HG03571 (cell line): Measurements from ENCODE around the gene TCP11L1.
"Not testable (repeated sequence)": the region's sequence is repeated elsewhere in the genome, so short reads cannot be mapped to it uniquely, and the experiment has no call there.

Experiments used
- ATAC-seq: cut with Tn5 transposase; IDR thresholded peaks from one replicate; pipeline ENCODE4 v1.9.1; 2021; ENCODE audit not compliant: unreplicated experiment

TCP11L1 gene

DNA sequence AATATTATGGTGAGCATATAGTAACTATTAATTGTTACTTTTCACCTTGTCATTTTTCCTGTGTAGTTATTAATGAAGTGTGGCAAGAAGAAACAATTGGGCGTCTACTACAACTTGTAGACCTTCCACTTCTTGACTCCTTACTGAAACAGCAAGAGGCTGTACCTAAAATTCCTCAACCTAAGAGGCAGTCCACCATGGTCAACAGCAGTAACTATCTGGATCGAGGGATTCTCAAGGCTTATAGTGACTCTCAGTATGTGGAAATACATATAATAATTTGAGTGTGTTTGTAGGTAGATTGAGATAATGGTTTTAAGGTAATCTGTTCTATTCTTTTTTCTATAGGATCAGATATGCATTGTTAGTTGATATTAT lies 10.8 kb upstream of the TCP11L1 start:
- ATAC-seq, result no peak

DNA sequence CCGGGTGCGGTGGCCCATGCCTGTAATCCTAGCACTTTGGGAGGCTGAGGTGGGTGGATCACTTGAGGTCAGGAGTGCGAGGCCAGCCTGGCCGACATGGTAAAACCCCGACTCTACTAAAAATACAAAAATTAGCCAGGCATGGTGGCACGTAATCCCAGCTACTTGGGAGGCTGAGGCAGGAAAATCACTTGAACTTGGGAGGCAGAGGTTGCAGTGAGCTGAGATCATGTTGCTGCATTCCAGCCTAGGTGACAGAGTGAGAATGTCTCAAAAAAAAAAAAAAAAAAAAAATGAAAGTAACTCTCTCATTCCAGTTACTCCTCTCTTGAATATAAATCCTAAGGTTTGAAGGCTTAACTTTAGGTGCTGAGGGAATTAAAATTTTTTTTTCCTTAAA lies 10.2 kb upstream of the TCP11L1 start:
- not testable (repeated sequence) for ATAC-seq

DNA sequence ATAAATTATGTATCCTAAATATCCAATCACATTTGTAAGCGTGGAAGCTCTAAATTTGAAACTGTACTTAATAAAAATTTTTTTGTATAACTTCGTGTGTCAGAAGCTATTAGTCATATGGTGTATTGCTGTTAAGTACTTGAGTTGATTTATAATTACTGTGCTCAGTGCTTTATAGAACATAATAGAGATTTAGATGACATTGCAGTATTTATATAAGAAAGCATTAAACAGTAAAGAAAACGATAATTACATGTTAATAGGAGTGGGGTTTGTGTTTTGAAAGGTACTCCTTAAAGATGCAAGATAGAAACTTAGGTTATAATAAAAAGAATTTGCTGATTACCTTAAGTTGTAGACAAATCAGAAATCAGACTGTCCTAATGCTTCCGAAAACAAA lies 5.9 kb upstream of the TCP11L1 start:
- no peak for ATAC-seq

DNA sequence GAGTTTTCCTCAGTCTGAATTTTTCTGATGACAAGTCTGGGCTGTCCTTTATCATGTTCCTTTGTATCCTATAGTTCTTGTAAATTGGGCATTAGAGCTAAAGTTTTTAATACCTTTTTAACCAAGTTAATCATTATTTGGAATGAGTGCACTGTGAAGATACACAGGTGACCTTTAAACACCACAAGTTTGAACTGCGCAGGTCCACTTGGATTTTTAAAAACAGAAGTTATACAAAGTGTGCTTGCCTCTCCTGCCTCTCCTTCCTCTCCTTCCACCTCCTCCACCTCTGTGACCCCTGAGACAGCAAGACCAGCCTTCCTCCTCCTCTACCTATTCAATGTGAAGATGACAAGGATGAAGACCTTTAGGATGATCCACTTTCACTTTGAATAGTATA lies 4.4 kb upstream of the TCP11L1 start:
- no peak for ATAC-seq

DNA sequence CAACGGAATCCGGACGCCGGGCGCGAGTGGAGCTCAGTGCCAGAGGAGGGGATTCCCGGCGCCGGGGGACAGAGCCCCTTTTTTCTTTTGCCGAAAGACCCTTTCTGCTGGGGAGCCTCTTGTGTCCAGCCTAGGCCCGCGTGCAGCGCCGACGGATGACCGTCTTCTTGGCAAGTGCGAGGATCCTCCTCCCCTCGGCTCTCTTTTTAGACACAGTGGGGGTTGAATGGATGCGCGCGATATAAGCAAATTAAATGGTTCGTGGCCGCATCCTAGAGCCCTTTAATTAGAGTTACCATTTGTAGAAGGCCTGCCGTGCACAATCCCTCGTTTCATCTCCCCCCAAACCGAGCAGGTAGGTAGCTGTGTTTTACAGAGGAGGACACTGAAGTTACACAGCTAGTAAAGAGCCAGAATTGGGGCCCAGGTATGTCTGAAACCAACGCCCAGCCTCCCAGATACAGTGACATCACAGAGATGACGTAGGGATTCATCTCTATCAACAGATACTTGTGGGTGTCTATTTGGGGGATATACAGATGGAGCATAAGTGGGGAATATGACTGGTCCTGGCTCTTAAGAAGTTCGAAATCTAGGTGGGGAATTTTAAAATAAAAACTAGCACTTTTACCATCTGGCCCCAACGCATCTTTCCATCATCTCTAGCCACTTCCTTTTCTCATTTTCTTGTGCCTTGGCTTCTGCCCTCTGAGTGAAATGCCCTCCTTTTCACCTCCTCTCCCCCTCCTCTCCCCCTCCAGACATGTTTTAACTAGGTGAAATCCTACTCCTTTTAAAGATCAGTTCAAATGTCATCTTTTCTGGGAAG lies 875 bp downstream of the TCP11L1 start:
- ATAC-seq, result peak; percentile 17

DNA sequence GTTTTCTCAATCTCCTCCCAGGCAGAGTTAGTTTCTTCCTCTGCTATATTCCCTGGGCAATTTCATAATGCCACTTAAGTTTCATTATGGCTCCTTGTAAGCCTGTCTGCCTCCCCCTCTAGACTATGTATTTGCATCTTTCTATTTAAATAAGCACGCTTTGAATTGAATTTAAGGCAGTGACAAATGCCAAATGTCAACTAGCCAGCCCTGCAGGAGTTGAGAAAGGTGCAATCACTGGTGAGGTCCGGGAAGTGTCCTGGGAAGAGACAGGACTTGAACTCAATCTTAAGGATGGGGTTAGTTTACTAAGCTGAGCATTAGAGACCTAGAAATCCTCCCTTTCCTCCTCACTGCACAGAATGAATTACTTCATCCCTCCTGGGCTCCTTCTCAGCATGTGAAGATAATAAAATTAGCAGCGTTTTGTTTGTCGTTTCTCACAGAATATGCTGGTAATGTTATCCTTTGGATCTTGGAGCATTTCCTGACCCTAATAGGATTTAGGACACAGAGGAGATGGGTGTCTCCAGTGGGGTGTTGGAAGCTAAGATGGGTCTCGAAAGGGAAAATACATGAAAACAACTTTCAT lies 1.6 kb downstream of the TCP11L1 start:
- no peak for ATAC-seq

DNA sequence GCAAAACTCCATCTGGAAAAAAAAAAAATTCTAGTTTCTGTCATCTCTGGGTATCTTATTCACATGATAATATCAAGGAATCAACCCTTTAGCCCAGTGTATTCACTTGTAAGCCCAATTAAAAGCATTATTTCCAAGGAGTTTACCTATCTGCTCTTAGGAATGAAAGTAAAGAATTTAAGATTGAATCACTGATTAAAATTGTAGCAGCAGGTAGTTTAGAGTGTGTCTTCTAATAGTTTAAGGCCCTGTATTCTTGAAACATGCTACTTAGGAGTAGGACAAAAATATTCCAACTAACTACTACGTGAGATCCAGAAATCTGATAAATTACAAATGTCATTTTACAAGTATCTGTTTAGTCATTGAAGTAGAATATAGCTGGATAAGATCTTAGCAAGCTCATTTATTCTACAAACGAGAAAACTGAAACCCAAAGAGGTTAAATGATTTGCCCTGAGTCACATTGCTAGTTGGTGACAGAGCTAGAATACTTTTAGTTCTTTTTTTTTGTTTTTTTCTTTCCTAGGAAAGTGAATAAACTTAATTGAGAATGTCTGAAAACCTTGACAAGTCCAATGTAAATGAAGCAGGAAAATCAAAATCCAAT lies 4.0 kb downstream of the TCP11L1 start:
- no peak for ATAC-seq

DNA sequence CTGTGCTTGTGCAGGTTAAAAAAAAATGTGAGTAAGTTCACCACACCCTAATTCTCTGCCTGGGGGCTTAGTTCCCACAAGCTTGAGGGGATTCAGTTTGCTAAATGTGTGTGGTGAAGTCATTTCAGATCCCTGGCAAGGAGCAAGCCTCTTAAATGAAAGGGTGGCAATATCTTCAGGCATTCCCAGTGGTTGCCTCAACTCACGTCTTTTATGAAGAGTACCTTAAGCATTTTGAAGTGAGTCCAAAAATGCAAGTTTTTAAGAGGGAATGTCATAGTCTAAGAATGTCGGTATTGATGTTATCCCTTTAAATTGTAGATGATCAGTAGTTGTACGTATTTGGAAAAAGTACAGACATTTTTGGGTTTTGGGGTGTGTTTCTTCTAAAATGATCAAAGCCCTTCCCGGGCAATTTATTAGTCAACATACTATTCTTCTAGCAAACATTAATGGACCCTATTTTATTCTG lies 4.9 kb downstream of the TCP11L1 start:
- ATAC-seq, result no peak

DNA sequence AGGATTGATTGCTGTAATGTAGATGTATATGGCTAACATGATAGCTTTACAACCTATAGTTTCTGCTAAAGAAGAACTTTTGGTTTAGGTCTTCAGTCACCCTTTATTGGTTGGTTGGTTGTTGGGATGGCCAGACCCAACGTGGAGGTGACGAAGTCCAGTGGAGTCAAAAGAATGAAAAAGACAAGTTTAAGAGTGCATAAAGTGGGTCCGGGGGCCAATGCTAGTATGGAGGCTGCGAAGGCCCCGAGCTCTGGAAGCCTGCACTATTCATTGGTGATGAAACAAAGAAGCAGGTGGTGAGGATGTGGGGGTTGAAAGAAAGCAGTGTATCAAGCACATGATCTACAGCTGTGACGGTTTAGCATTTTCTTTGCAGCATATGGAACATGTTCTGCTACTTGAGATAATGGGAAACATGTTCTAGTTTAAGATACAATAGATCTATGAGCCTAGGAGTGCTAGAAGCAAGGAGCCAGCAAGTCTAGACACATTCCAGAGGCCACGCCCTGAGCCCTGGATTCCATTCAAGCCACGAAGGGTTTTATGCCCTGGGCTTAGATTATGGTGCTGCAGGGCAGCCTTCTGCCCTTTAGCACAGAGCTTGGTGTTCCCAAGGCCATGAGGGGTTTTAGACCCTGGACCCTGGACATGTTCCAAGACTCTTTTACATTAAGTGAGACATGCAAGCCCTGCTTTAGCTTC lies 6.3 kb downstream of the TCP11L1 start:
- ATAC-seq, result no peak

DNA sequence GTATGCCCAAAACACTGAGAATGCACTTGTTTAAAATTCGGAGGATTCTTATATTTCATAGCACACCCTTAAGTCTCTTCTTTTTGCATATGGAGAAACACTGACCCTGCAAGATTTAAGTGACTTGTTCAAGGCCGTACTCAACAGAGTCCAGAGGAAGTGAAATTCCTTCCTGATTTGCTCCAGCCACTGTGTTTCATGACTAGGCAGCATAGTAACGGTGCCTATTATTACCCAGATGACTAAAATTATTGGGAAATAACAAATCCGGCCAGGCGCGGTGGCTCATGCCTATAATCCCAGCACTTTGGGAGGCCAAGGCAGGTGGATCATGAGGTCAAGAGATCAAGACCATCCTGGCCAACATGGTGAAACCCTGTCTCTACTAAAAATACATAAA lies 9.3 kb downstream of the TCP11L1 start:
- not testable (repeated sequence) for ATAC-seq

DNA sequence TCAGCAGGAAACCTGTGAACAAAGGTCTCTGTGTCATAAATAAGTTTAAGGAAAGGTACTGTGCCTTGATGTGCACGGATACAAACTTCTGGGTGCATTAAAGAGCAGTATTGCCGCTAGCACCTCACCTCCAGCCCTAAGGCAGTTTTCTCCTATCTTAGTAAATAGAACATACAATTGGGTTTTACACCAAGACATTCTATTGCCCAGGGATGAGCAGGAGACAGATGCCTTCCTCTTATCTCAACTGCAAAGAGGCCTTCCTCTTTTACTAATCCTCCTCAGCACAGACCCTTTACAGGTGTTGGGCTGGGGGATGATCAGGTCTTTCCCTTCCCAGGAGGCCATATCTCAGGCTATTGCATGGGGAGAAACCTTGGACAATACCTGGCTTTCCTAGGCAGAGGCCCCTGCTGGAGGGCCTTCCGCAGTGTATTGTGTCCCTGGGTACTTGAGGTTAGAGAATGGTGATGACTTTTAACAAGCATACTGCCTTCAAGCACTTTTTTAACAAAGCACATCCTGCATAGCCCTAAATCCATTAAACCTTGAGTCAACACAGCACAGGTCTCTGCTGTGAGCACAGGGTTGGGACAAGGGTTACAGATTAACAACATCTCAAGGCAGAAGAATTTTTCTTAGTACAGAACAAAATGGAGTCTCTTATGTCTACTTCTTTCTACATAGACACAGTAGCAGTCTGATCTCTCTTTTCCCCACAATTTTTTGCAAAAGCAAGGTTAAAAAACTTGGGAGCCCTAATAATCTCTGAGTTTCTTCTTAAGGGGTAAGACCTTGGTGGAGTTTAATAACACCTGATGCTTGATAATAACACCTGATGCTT lies 10.4 kb downstream of the TCP11L1 start:
- ATAC-seq, result not testable (repeated sequence)

DNA sequence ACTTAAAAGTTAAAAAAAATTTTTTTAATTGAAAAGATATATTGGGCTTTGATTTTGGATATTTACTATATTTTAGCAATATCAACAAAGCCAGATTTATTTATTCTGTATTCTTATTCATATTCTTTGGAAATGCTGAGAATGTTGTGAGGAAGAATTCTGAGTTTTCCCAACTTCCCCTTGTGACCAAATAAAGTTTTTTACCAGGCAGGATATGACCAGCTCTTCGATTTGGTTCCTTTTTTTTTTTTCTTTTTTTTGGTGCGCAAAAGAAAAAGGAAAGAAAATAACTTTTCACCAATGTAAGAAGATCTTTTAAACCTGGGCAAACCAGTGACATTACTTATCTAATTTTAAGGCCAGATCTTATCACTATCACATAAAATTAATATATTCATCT lies 12.9 kb downstream of the TCP11L1 start:
- ATAC-seq, result no peak

DNA sequence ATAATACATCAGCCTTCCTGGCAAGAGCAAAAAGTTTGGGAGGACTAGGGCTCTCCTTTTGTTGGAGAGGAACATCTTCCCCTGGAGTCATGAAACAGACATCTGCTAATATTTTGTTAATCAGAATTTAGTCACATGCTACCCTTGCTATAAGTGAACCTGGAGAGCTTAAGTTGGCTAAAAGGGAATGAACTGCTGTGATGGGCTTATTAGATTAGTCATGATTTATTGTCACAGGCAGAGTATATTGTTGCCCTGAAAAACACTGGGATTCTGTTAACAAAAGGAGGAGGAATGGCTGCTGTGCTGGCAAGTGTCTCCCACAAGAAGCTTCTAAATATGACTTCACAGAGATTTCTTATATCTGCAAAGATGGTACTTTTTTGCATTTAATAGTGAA lies 16.0 kb downstream of the TCP11L1 start:
- ATAC-seq, result no peak

DNA sequence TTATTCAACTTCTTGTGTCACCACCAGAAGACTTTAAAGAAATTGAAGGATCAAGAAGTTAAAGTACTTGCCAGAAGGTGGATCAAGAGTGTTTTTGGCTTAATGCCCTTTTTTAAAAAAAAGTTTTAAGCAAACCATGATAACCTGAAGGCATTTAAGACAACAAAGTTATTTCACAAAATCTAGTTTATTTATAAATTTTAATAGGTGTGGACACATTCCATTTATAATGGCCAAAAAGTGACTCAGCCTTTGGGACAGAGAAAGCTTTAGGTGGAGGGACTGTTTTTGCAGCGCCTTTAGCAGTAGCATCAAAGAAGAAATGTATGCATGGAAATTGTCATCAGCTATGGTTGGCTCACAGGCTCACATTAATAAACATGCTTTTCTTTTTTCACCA lies 17.9 kb downstream of the TCP11L1 start:
- no peak for ATAC-seq

DNA sequence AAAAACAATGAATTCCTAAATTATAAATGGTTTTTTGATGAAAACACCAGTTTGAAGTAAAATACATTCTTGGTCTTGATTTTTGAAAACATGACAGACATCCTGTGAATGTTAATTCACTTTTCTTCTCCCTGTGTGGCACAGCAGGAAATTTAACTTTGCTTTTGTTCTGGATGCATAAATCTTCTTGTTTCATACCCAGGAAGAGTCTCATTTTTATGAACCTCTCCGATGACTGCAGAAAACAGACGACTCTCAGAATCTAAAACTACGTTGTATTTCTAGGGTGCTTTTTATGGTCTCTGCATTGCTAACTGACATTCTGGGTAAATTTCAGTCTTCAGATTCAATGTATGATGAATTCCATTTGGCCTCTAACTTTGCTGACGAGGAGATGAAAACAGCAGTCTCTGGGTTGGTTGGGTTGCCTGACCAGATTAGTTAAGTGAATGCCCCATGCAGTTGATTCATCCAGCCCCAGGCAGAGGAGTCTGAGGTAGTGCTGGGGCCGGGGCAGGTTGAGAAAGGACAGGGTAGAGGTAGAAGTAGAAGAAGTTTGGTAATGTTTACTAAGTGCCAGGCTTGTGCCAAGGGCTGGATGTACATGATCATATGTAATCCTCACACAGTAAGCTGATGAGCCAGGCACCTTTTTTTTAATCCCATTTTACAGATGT lies 20.1 kb downstream of the TCP11L1 start:
- no peak for ATAC-seq

DNA sequence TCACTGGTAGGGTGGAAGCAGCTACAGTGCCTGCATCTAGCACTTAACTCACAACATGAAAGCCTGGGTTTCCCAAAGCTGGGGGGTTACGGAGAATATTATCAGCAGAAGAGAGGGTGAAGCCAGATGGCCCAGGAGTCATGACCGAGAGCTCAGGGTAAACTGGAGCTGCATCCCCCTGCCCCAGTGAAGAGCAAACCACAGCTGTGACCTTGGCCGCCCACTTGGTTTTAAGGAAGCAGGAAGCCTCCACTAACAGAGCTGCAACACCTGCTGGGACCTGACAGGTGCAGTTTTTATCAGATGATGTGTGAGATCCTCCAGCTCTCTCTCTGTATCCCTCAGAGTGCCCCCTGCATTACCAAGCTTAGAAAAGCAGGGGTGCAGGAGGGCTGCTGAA lies 20.9 kb downstream of the TCP11L1 start:
- no peak for ATAC-seq

DNA sequence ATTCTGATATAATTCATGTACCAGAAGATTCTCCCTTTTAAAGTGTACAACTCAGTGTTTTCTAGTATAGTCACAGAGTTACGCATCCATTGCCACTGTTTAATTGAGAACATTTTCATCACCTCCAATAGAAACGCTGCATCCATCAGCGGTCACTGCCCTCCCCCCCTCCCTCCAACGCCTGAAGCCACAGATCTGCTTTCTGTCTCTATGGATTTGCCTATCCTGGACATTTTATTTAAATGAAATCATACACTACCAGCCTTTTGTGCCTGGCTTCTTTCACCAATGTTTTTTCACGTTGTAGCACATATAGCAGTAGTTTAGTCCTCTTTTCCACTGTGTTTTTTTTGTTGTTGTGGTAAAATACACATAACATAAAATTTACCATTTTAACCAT lies 22.8 kb downstream of the TCP11L1 start:
- no peak for ATAC-seq

DNA sequence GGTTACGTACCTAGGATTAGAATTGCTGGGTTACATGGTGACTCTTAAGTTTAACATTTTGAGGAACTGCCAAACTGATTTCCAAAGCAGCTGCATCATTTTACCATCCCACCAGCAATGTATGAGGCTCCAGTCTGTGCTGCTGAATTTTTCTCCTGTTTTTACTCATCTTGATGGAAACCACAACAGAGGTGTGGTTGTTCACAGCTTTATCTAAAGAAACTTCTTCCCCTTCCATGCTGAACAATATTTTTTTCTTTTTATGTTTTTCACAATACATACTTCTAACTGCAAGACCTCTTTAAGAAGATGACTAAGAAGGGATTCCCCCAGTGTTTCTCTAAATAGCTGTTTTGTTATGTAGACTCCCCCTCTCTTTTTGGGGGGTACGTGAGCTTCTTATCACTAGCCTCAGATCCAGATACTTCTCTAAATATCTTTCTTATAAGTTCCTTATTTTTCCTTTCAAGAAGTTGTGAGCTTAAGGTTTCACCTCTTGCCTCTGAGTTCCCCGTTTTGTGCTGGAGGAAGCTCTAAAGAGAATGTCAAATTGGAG lies 24.0 kb downstream of the TCP11L1 start:
- no peak for ATAC-seq

DNA sequence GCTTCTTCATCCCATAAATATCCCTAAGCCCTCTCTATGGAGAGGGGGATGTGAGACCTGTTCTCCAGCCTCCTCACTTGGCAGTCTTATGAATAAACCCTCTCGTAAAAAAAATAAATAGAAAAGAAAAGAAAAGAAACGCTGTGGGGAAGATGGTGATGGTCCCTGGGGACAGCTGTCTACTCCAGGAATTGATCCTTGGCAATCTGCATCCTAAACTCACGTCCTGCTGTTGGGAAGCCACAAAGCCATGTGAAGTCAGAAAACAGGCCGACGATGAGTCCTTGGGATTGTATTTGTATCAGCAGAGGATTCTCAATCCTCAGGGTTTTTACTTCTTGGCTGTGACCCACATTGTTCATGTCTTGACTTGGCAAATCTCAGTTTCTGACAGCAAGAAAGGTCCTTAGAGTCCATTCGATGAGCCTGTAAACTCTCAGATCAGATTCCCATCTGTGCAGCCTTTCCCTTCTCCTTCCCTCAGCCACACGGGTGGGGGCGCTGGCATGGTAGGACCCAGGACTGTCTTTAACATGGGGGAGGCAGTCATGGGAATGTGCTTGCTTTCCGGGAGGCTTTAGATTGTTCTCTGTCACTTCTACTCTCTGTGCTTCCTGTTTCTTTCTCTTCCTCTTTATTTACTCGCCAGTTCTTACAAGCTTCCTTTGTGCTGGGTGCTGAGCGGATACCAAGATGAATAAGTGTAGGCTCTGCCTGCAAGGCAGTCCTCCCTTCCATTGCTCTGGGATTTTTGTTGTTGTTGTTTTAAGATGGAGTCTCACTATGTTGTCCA lies 24.9 kb downstream of the TCP11L1 start:
- ATAC-seq, result no peak
